HG02943 (cell line): ENCODE results near the gene TMCO4.

Source experiments
- ATAC-seq: cut with Tn5 transposase; IDR thresholded peaks from one replicate; pipeline ENCODE4 v1.9.1; 2021; ENCODE audit warnings: mild to moderate bottlenecking, low read depth, moderate library complexity; ENCODE audit not compliant: unreplicated experiment

The TMCO4 gene

DNA sequence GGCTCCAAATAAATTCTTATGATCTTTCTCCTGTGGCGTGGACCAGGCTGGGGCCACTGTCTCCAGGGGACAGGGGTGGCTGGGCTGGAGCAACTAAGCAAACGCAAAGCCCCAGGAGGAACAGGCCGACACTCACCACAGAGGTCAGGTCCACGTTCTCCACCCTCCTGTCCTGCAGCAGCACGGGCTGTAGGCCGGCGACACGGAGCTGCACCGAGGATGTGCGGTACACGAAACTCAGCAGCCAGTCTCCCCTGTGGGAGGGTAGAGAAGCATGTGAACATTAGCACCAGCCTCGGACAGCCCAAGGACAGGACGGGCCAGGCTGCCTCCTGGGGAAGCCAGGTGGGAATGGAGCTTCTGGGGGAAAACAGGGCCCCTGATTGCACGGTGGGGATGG is 105.4 kb downstream of the TMCO4 start:
- no peak for ATAC-seq

- ATAC-seq, result no peak
Measured at GRCh38 chr1:19690342-19690741, 109.4 kb downstream of the TMCO4 start.

- no peak for ATAC-seq
Measured at GRCh38 chr1:19689856-19690255, 109.9 kb downstream of the TMCO4 start.

- no peak for ATAC-seq
Measured at GRCh38 chr1:19689085-19689757, 110.5 kb downstream of the TMCO4 start.

DNA sequence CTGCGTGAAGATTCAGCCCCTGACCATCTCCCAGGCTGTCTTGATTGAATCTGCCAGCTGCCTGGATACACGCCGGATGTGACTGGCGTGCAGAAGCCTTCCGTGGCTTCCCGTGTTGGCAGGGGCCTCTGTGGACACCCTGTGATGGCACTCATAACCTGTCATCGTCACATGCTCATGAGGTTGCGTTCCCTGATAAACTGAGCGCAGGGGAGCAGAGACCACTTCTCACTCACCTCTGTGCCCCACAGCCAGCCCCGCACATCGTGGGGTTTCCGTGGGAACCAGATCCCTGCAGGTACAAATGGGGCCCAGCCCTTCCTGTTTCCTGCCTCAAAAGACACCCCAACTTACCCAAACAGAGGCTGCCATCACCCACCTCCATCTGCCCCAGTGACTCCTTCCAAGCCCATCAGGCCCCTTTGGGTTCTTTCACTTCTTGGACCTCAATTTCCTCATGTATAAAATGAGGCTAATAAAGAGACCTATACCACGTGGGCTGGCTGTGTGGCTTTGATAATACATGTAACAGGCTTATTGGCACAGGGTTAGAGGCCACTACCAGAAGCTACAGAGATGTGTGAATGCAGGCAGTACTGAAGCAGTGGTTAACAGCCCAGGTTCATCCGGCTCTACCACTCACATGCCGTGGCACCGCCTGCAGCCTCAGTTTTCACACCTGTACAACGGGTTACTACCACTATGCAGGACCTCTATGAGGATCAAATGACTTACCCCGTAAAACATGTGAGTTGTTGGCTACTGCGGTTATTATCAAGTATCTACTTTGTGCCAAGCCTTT is 111.5 kb downstream of the TMCO4 start:
- ATAC-seq, result no peak

DNA sequence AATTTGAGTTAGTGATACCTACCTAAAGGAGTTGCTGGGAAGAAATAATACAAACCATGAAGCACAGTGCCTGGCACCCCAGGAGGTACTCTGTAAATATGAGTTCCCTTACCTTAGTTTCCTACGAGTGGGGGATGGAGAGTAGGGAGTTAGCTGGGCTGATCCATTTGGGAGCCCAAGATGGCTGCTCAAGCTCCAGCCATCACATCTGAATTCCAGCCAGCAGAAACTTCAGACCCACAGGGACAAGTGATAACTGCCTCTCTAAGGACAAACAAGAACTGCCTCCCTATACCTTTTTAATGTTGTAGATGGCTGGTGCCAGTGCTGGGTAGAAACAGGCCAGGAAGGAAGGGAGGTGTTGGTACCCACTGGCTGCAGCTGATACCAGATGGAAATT is 112.3 kb downstream of the TMCO4 start:
- no peak for ATAC-seq

DNA sequence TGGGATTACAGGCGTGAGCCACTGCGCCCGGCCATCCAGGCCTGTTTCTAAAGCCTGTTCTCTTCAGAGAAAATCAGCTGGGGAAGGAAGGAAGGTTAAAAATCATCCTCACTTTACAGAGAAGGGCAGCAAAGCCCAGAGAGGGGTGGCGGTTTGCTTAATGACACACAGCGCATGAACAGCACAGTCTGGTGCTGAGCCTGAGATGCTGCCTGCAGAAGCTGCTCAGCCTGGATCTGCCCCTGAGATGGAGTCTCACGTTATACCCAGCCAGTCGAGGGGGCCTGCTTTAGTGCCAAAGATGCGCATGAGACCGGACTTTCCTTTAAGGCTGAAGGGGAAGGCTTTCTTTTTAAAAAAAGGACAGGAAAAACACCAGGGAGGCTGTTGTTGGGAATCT is 113.7 kb downstream of the TMCO4 start:
- ATAC-seq, result no peak

DNA sequence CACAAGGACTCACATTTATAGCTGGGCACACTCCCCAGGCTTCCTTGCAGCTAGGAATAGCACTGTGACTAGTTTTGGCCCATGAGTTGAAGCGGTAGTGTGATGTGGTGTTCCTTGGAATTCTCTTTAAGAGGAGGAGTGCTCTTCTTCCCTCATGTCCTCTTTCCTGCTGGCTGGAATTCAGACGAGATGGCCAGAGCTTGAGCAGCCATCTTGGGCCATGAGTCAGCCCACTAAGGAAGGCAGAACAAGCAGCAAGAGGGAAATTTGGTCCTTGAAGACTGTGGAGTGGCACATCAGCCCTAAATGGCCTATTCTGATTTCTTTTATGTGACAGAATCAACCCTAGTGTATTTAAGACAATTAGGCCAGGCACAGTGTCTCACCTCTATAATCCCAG is 115.0 kb downstream of the TMCO4 start:
- no peak for ATAC-seq

DNA sequence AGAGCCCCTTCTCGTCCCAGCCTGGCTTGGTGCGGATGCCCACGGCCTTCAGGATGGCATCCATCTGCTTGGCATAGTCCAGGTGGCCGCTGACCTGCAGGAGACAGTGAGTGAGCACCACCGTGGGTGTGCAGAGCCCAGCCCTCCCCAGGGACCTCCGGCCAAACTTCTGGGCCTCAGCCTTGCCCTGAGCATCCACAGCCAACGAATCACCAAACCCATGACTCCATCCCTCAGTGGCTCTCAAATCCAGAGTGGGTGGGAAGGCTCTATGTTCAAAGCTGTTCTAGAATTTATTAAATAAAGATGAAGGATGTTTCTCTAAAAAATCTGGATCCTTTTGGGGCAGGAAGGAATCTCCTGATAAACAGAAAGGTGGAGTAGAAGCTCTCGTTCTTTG is 116.4 kb downstream of the TMCO4 start:
- ATAC-seq, result no peak

DNA sequence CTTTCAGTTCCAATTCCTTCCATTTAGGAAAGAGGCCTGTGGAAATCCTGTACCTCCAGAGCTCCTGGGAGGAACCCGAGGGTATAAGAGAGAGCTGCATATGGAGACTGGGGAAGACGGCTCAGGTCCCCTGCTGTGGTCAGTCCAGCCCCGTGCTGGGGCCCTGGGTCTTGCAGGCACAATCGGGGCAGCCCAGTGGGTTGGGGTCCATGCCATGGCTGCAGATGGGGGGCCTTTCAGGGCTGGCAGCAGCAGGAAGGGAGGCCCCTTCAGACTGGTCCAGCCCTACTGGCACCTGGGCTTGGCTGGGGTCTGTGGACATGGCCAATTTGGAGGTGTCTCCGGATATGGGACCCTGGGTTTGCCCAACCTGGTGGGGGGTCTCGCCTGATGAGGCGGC is 116.8 kb downstream of the TMCO4 start:
- ATAC-seq, result no peak

DNA sequence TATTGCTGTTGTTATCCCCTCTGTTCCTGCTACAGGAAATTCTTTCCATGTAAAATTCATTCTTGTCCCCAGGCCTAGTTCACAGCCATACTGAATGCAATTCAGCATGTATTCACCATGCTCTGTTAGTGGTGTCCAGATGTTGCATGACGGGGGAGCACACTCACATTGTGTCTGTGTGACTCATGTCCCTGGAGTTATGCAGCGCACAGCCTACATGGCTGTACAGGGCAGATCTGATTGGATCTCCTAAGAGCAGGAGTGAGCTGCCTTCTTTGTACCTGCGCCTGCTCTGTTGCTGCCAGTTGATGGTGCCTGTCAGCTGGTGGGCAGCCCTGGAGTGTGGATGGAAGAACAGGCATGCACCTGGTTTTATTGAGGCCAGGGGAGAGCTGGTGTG is 117.5 kb downstream of the TMCO4 start:
- no peak for ATAC-seq

GRCh38 chr1:19680644-19681043 is 119.1 kb downstream of the TMCO4 start:
- ATAC-seq, result no peak

DNA sequence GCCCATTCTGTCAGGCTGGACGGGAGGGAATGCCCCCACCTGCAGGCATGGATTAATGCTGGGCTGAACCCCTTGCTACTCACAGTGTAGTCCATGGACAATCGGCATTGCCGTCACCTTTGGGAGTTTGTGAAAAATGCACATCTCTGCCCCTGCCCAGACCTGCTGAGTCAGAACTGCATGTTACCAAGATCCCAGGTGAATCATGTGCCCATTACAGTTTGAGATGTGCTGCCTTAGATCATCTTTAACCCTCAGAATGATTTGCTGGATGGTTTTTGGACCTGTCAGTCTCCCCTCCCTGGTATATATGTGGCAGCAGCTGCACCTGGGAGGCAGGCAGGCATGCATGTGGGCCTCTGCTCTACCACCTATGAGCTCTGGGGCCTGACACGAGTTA is 120.0 kb downstream of the TMCO4 start:
- no peak for ATAC-seq

DNA sequence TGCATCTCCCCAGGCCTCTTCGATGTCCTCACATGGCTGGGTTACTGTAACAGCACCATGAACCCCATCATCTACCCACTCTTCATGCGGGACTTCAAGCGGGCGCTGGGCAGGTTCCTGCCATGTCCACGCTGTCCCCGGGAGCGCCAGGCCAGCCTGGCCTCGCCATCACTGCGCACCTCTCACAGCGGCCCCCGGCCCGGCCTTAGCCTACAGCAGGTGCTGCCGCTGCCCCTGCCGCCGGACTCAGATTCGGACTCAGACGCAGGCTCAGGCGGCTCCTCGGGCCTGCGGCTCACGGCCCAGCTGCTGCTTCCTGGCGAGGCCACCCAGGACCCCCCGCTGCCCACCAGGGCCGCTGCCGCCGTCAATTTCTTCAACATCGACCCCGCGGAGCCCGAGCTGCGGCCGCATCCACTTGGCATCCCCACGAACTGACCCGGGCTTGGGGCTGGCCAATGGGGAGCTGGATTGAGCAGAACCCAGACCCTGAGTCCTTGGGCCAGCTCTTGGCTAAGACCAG is 120.7 kb downstream of the TMCO4 start:
- ATAC-seq, result no peak

DNA sequence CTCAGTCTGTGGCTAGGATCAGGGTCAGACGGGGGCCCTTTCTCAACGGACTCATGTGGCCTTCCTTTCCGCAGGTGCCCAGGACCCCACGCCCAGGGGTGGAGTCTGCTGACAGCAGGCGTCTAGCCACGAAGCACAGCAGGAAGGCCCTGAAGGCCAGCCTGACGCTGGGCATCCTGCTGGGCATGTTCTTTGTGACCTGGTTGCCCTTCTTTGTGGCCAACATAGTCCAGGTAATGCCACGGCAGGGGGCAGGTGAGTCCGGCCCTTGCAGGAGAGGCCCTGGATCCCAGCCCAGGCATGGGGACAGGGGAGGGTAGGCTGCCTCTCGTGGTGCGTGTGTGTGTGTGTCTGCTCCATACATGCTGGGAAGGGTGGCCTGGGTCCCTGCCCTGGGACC is 121.2 kb downstream of the TMCO4 start:
- ATAC-seq, result no peak

GRCh38 chr1:19676438-19676922 is 123.2 kb downstream of the TMCO4 start:
- no peak for ATAC-seq

- no peak for ATAC-seq
Measured at GRCh38 chr1:19675797-19676196, 123.9 kb downstream of the TMCO4 start.

DNA sequence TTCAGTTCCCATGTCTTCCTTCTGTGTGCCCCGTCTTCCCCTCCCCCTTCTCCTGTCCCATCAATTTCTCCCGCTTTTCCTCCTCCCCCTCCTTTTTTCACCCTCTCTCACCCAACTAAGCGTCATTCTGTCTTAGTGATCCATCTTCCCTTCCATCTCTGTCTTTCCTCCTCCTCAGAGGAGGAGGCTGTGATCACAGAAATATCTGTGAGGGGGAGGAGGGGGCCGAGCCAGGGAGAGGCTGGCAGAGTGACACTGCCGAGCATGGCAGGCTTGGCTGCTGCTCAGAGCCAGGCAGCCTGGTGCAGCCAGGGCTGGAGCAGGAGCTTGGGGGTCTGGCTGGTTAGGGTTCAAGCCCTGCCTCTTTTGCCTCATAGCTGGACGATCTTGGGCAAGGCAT is 127.5 kb downstream of the TMCO4 start:
- no peak for ATAC-seq

GRCh38 chr1:19670787-19671186 is 128.9 kb downstream of the TMCO4 start:
- ATAC-seq, result no peak

DNA sequence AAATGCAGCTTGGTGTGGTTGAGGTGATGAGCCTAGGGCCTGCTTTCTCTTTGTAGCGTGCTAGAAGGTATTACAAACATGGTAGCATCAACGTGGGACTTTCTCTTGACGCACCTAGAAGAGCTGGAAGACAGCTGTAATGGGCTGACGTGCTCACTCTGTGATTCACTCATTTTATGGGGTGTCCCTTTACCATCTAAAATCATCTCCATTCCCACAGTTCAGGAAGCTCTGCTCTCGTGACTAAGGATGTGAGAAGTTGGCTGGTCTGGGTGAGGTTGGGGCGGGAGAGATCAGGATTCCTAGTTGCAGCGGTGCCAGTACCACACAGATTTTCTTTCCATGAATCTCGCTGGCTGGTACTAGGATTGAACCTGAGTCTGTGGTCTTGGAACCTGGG is 130.8 kb downstream of the TMCO4 start:
- ATAC-seq, result no peak

DNA sequence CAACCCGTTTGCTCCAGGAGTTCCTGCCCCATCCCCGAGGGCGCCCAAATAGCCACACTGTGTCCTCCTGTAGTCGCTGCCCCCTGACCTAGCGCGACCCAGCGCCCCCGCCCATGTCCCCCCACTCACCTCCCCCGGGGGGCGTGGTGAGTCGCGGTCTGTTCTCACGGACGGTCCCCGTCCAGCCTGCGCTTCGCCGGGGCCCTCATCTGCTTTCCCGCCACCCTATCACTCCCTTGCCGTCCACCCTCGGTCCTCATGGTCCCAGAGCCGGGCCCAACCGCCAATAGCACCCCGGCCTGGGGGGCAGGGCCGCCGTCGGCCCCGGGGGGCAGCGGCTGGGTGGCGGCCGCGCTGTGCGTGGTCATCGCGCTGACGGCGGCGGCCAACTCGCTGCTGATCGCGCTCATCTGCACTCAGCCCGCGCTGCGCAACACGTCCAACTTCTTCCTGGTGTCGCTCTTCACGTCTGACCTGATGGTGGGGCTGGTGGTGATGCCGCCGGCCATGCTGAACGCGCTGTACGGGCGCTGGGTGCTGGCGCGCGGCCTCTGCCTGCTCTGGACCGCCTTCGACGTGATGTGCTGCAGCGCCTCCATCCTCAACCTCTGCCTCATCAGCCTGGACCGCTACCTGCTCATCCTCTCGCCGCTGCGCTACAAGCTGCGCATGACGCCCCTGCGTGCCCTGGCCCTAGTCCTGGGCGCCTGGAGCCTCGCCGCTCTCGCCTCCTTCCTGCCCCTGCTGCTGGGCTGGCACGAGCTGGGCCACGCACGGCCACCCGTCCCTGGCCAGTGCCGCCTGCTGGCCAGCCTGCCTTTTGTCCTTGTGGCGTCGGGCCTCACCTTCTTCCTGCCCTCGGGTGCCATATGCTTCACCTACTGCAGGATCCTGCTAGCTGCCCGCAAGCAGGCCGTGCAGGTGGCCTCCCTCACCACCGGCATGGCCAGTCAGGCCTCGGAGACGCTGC is 133.9 kb downstream of the TMCO4 start:
- no peak for ATAC-seq
